Mesendoderm (in vitro differentiated cells): ENCODE measurements around the gene FYN.

ENCODE experiments used
- DNase-seq: peaks from one replicate; pipeline ENCODE4 v3.0.0; 2013
- H2AK5ac ChIP-seq: 2 replicates; pipeline ENCODE4 v1.6.1; 2013; ENCODE audit warnings: low read length, inconsistent platforms
- H2BK120ac ChIP-seq: 2 replicates; pipeline ENCODE4 v1.6.1; 2013; ENCODE audit warnings: low read depth, mild to moderate bottlenecking, low read length, moderate library complexity, mixed read lengths
- H2BK15ac ChIP-seq: replicated peaks from 2 replicates; pipeline ENCODE4 v1.6.1; 2013; ENCODE audit warnings: low read depth, mild to moderate bottlenecking, moderate library complexity
- H2BK5ac ChIP-seq: 2 replicates; pipeline ENCODE4 v1.6.1; 2013; ENCODE audit warnings: low read length, inconsistent platforms
- H3K18ac ChIP-seq: 2 replicates; pipeline ENCODE4 v1.6.1; 2013; ENCODE audit warnings: mild to moderate bottlenecking, low read length, mixed read lengths
- H3K23ac ChIP-seq: one replicate; pipeline ENCODE4 v1.6.1; 2013; ENCODE audit warnings: low read length
- H3K27ac ChIP-seq: 2 replicates; pipeline ENCODE4 v1.5.1; 2013; ENCODE audit warnings: low read depth, mild to moderate bottlenecking, inconsistent platforms, low read length, moderate library complexity
- H3K27me3 ChIP-seq: 2 replicates; pipeline ENCODE4 v1.6.1; 2013; ENCODE audit warnings: low read length, control low read depth, mild to moderate bottlenecking, inconsistent platforms; ENCODE audit not compliant: insufficient read depth, poor library complexity
- H3K36me3 ChIP-seq: 2 replicates; pipeline ENCODE4 v1.6.1; 2013; ENCODE audit warnings: low read length, inconsistent platforms; ENCODE audit not compliant: control insufficient read depth, insufficient read depth
- H3K4ac ChIP-seq: one replicate; pipeline ENCODE4 v1.6.1; 2013; ENCODE audit warnings: low read depth, mild to moderate bottlenecking, low read length, moderate library complexity
- H3K4me1 ChIP-seq: 2 replicates; pipeline ENCODE4 v1.6.1; 2013; ENCODE audit warnings: low read depth, low read length, inconsistent platforms; ENCODE audit not compliant: control insufficient read depth
- H3K4me2 ChIP-seq: 2 replicates; pipeline ENCODE4 v1.6.1; 2013; ENCODE audit warnings: low read length
- H3K4me3 ChIP-seq: 2 replicates; pipeline ENCODE4 v1.5.1; 2013; ENCODE audit warnings: mild to moderate bottlenecking, low read length
- H3K56ac ChIP-seq: one replicate; pipeline ENCODE4 v1.6.1; 2013; ENCODE audit warnings: low read length
- H3K79me1 ChIP-seq: 2 replicates; pipeline ENCODE4 v1.6.1; 2013; ENCODE audit warnings: low read length, inconsistent platforms
- H3K79me2 ChIP-seq: 2 replicates; pipeline ENCODE4 v1.6.1; 2013; ENCODE audit warnings: mild to moderate bottlenecking, low read length; ENCODE audit not compliant: control insufficient read depth, insufficient read depth
- H3K9ac ChIP-seq: 2 replicates; pipeline ENCODE4 v1.6.1; 2013; ENCODE audit warnings: low read length, inconsistent platforms
- H4K5ac ChIP-seq: one replicate; pipeline ENCODE4 v1.6.1; 2013; ENCODE audit warnings: low read length
- H4K8ac ChIP-seq: one replicate; pipeline ENCODE4 v1.6.1; 2013; ENCODE audit warnings: low read depth, mild to moderate bottlenecking, control low read depth, low read length, moderate library complexity
- WGBS: extraction: QIAGEN DNeasy Blood & Tissue Kit; methylation state at CpG from one replicate; pipeline ENCODE4 v1.1.7; 2013; ENCODE audit warnings: low lambda C conversion rate, missing lambda C conversion rate; ENCODE audit not compliant: insufficient coverage; ENCODE audit errors: extremely low coverage; 5-methylcytosine and 5-hydroxymethylcytosine counted together

Gene FYN

GRCh38 chr6:111779031-111779430 lies 94.2 kb downstream of the FYN start:
- WGBS: no CpG with 5 or more reads among the region's 3 CpGs

DNA sequence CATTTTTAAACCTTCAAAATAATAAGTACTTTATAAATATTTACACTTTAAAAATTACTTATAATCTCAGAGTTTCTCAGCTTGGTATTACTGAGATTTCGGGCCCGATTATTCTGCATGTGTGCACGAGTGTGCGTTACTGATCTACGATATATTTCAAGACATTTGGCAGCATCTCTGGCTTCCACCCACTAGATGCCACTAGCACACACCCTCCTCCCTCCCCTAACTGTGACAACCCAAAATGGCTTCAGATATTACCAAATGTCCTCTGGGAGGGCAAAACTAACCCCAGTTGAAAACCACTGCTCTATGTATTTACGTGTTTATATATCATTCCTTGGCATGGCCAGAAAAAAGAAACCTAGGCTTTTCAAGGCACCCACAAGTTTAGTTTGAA lies 95.9 kb downstream of the FYN start:
- H3K4me2 ChIP-seq: no peak overlapping the region
- no peaks in the 10 kb centered on the region for H3K36me3 ChIP-seq
- no peak overlapping the region for H3K4me3 ChIP-seq
- no peaks in the 10 kb centered on the region for H3K79me1 ChIP-seq
- no peak overlapping the region for H3K18ac ChIP-seq
- H3K56ac ChIP-seq: no peak overlapping the region
- WGBS: no CpG with 5 or more reads among the region's 6 CpGs
- peak; percentile 46 for DNase-seq
- H2BK120ac ChIP-seq: no peak overlapping the region
- H2AK5ac ChIP-seq: no peak overlapping the region
- H2BK5ac ChIP-seq: no peak overlapping the region
- H4K5ac ChIP-seq: no peak overlapping the region
- H3K4me1 ChIP-seq: peaks cover 16% of the 10 kb centered on the region
- no peak overlapping the region for H4K8ac ChIP-seq
- H3K79me2 ChIP-seq: no peaks in the 10 kb centered on the region
- H3K4ac ChIP-seq: no peak overlapping the region
- H3K27me3 ChIP-seq: no peaks in the 10 kb centered on the region
- no peak overlapping the region for H2BK15ac ChIP-seq
- no peak overlapping the region for H3K23ac ChIP-seq
- no peak overlapping the region for H3K27ac ChIP-seq
- H3K9ac ChIP-seq: no peak overlapping the region

More at GRCh38 chr6:111779031-111779430, 94.2 kb downstream of the FYN start:
- Histone ChIP-seq H3K4me3 (no peak overlapping the region), H2AK5ac (no peak overlapping the region), H3K56ac (no peak overlapping the region), H3K4me1 (peaks cover 16% of the 10 kb centered on the region), H3K36me3 (no peaks in the 10 kb centered on the region), H3K27me3 (no peaks in the 10 kb centered on the region), H3K79me1 (peaks cover 3% of the 10 kb centered on the region), H4K8ac (no peak overlapping the region), H2BK15ac (no peak overlapping the region), H2BK5ac (no peak overlapping the region), H3K4me2 (no peak overlapping the region), H3K79me2 (no peaks in the 10 kb centered on the region), H3K18ac (no peak overlapping the region), H4K5ac (no peak overlapping the region), H3K23ac (no peak overlapping the region), H3K9ac (no peak overlapping the region), H3K4ac (no peak overlapping the region), H2BK120ac (no peak overlapping the region), H3K27ac (no peak overlapping the region)
- DNase-seq: no peak

GRCh38 chr6:111776236-111777221 lies 96.7 kb downstream of the FYN start:
- H3K4me2 ChIP-seq: no peak overlapping the region
- H3K79me2 ChIP-seq: no peaks in the 10 kb centered on the region
- no peak overlapping the region for H4K8ac ChIP-seq
- no peak overlapping the region for H3K23ac ChIP-seq
- H2BK15ac ChIP-seq: no peak overlapping the region
- peaks cover 4% of the 10 kb centered on the region for H3K79me1 ChIP-seq
- no peak overlapping the region for H3K4ac ChIP-seq
- peaks cover 19% of the 10 kb centered on the region for H3K4me1 ChIP-seq
- H2AK5ac ChIP-seq: no peak overlapping the region
- WGBS: no CpG with 5 or more reads among the region's 8 CpGs
- no peak for DNase-seq
- H3K36me3 ChIP-seq: no peaks in the 10 kb centered on the region
- H3K56ac ChIP-seq: no peak overlapping the region
- H3K18ac ChIP-seq: no peak overlapping the region
- H3K27me3 ChIP-seq: no peaks in the 10 kb centered on the region
- no peak overlapping the region for H3K4me3 ChIP-seq
- no peak overlapping the region for H4K5ac ChIP-seq
- no peak overlapping the region for H2BK120ac ChIP-seq
- no peak overlapping the region for H3K27ac ChIP-seq
- no peak overlapping the region for H3K9ac ChIP-seq
- H2BK5ac ChIP-seq: no peak overlapping the region

GRCh38 chr6:111775145-111775922 lies 97.9 kb downstream of the FYN start:
- no peak overlapping the region for H3K23ac ChIP-seq
- H3K79me2 ChIP-seq: no peaks in the 10 kb centered on the region
- no peak overlapping the region for H3K56ac ChIP-seq
- no peak overlapping the region for H3K9ac ChIP-seq
- peaks cover 26% of the 10 kb centered on the region for H3K4me1 ChIP-seq
- H3K18ac ChIP-seq: no peak overlapping the region
- no peak overlapping the region for H3K4ac ChIP-seq
- H4K5ac ChIP-seq: no peak overlapping the region
- H2BK120ac ChIP-seq: no peak overlapping the region
- peak; percentile 53 for DNase-seq
- no peak overlapping the region for H4K8ac ChIP-seq
- no peak overlapping the region for H3K4me3 ChIP-seq
- peak overlapping the region; percentile 11 for H3K27ac ChIP-seq
- H3K79me1 ChIP-seq: peaks cover 4% of the 10 kb centered on the region
- H2AK5ac ChIP-seq: no peak overlapping the region
- WGBS: no CpG with 5 or more reads among the region's 8 CpGs
- no peaks in the 10 kb centered on the region for H3K27me3 ChIP-seq
- no peak overlapping the region for H2BK15ac ChIP-seq
- no peaks in the 10 kb centered on the region for H3K36me3 ChIP-seq
- no peak overlapping the region for H3K4me2 ChIP-seq
- no peak overlapping the region for H2BK5ac ChIP-seq

DNA sequence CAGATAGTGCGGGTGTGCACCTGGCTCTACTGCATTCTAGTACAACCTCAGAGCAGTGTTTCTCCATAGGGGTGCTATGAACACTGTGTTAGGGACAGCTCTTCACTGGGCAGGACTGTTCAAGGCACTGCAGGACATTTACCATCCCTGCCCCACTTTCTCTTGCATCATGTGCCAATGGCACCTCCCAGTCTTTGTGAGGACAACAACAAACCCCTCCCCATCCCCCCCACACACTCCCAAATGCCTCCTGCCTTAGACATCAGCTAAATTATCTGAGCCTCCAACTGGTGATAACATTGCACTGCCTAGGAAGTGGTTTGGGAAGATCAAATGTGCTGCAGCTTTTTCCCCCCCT lies 98.9 kb downstream of the FYN start:
- no peak overlapping the region for H3K4ac ChIP-seq
- H3K36me3 ChIP-seq: no peaks in the 10 kb centered on the region
- H3K79me2 ChIP-seq: no peaks in the 10 kb centered on the region
- peaks cover 26% of the 10 kb centered on the region for H3K4me1 ChIP-seq
- no peak overlapping the region for H2AK5ac ChIP-seq
- H3K27ac ChIP-seq: no peak overlapping the region
- no peak overlapping the region for H3K9ac ChIP-seq
- no peak overlapping the region for H3K4me2 ChIP-seq
- peaks cover 4% of the 10 kb centered on the region for H3K79me1 ChIP-seq
- H4K5ac ChIP-seq: no peak overlapping the region
- H3K27me3 ChIP-seq: no peaks in the 10 kb centered on the region
- DNase-seq: peak; percentile 70
- H2BK5ac ChIP-seq: no peak overlapping the region
- no peak overlapping the region for H2BK15ac ChIP-seq
- no peak overlapping the region for H2BK120ac ChIP-seq
- no peak overlapping the region for H3K23ac ChIP-seq
- no CpG with 5 or more reads among the region's 1 CpG for WGBS
- H4K8ac ChIP-seq: no peak overlapping the region
- no peak overlapping the region for H3K4me3 ChIP-seq
- no peak overlapping the region for H3K18ac ChIP-seq
- H3K56ac ChIP-seq: no peak overlapping the region
